ENCODE data around the gene EPHA3.

DNA sequence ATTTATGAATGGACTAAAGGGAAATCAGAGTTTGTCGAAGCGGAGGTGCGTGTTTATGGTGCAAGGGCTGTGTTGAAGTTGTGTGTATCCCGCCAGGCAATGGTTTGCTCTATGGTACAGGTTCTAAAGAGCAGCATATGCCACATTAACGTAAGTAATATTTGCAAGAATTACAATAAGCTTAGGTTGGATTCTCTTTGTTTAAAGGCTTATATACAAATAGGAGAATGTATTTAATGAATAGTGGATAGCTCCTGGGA lies 800 bp downstream of the EPHA3 start:
- TF ChIP-seq, protein P1, sequence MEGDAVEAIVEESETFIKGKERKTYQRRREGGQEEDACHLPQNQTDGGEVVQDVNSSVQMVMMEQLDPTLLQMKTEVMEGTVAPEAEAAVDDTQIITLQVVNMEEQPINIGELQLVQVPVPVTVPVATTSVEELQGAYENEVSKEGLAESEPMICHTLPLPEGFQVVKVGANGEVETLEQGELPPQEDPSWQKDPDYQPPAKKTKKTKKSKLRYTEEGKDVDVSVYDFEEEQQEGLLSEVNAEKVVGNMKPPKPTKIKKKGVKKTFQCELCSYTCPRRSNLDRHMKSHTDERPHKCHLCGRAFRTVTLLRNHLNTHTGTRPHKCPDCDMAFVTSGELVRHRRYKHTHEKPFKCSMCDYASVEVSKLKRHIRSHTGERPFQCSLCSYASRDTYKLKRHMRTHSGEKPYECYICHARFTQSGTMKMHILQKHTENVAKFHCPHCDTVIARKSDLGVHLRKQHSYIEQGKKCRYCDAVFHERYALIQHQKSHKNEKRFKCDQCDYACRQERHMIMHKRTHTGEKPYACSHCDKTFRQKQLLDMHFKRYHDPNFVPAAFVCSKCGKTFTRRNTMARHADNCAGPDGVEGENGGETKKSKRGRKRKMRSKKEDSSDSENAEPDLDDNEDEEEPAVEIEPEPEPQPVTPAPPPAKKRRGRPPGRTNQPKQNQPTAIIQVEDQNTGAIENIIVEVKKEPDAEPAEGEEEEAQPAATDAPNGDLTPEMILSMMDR (IDR thresholded peaks at IDR 0.05 in 2 of 3, conservative IDR thresholded peaks at IDR 0.05 in 1 of 3; ENCODE audit: control insufficient read depth in 2 of 3, extremely low read depth in 1 of 3, insufficient read depth in 1 of 3, low read depth in 3 of 3, low read length in 3 of 3), result no peak
- TF ChIP-seq, protein P2, sequence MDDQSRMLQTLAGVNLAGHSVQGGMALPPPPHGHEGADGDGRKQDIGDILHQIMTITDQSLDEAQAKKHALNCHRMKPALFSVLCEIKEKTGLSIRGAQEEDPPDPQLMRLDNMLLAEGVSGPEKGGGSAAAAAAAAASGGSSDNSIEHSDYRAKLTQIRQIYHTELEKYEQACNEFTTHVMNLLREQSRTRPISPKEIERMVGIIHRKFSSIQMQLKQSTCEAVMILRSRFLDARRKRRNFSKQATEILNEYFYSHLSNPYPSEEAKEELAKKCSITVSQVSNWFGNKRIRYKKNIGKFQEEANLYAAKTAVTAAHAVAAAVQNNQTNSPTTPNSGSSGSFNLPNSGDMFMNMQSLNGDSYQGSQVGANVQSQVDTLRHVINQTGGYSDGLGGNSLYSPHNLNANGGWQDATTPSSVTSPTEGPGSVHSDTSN (IDR thresholded peaks at IDR 0.05; ENCODE audit: insufficient replicate concordance, low read depth, low read length), result no peak
- TF ChIP-seq TBL1XR1 (IDR thresholded peaks at IDR 0.05; ENCODE audit: low read depth, low read length), result no peak
- TF ChIP-seq HDAC2 (IDR thresholded peaks at IDR 0.05), result no peak
- no peak for TF ChIP-seq ATF7 (IDR thresholded peaks at IDR 0.05; ENCODE audit: low read depth)
- TF ChIP-seq EZH2 (IDR thresholded peaks at IDR 0.05; ENCODE audit: borderline replicate concordance, control insufficient read depth, low read depth, low read length), result no peak
- no peak for TF ChIP-seq POLR2A (IDR thresholded peaks at IDR 0.05; ENCODE audit: low read depth, low read length)
- no peak for TF ChIP-seq NRF1 (conservative IDR thresholded peaks at IDR 0.05; ENCODE audit: low read depth, low read length)
- no peak for TF ChIP-seq TAF1 (IDR thresholded peaks at IDR 0.05; ENCODE audit: borderline replicate concordance, low read depth, low read length)
- TF ChIP-seq, protein P3, sequence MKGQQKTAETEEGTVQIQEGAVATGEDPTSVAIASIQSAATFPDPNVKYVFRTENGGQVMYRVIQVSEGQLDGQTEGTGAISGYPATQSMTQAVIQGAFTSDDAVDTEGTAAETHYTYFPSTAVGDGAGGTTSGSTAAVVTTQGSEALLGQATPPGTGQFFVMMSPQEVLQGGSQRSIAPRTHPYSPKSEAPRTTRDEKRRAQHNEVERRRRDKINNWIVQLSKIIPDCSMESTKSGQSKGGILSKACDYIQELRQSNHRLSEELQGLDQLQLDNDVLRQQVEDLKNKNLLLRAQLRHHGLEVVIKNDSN (IDR thresholded peaks at IDR 0.05; ENCODE audit: borderline replicate concordance, extremely low read length, insufficient read depth, low read depth, low read length), result no peak
- no peak for TF ChIP-seq SIN3A (IDR thresholded peaks at IDR 0.05; ENCODE audit: low read depth, low read length)
- no peak for TF ChIP-seq POLR2AphosphoS5 (IDR thresholded peaks at IDR 0.05; ENCODE audit: low read length)
- TF ChIP-seq MEF2B (IDR thresholded peaks at IDR 0.05; ENCODE audit: partially characterized antibody, poor library complexity, severe bottlenecking), result no peak
- no peak for TF ChIP-seq MTA3 (IDR thresholded peaks at IDR 0.05; ENCODE audit: borderline replicate concordance, low read length)

Measured in GM12878 (cell line).